ENCODE data around the gene VIT.
"Not testable (repeated sequence)": the region's sequence is repeated elsewhere in the genome, so short reads cannot be mapped to it uniquely, and the experiment has no call there.

The VIT gene

GRCh38 chr2:36677996-36678605 lies 18.4 kb upstream of the VIT start:
- DNase-seq (ENCODE audit: low read depth, low spot score): no peak

GRCh38 chr2:36678856-36679255 lies 17.7 kb upstream of the VIT start:
- no peak for DNase-seq (ENCODE audit: low read depth, low spot score)

GRCh38 chr2:36680012-36680411 lies 16.5 kb upstream of the VIT start:
- DNase-seq (ENCODE audit: low read depth, low spot score): no peak

- no peak for DNase-seq (ENCODE audit: low read depth, low spot score)
Measured at GRCh38 chr2:36682562-36682961, 13.9 kb upstream of the VIT start.

- no peak for DNase-seq (ENCODE audit: low read depth, low spot score)
Measured at GRCh38 chr2:36683002-36683401, 13.5 kb upstream of the VIT start.

GRCh38 chr2:36688291-36688690 lies 8.2 kb upstream of the VIT start:
- not testable (repeated sequence) for DNase-seq (ENCODE audit: low read depth, low spot score)

- not testable (repeated sequence) for DNase-seq (ENCODE audit: low read depth, low spot score)
Measured at GRCh38 chr2:36689013-36689412, 7.5 kb upstream of the VIT start.

- DNase-seq (ENCODE audit: low read depth, low spot score): no peak
Measured at GRCh38 chr2:36692121-36692520, 4.4 kb upstream of the VIT start.

- DNase-seq (ENCODE audit: low read depth, low spot score): no peak
Measured at GRCh38 chr2:36693825-36694224, 2.7 kb upstream of the VIT start.

- peak; percentile 46 for DNase-seq (ENCODE audit: low read depth, low spot score)
Measured at GRCh38 chr2:36695746-36696415, 626 bp upstream of the VIT start.

GRCh38 chr2:36697424-36698066 lies 1.0 kb downstream of the VIT start:
- DNase-seq (ENCODE audit: low read depth, low spot score): no peak

- no peak for DNase-seq (ENCODE audit: low read depth, low spot score)
Measured at GRCh38 chr2:36698993-36699392, 2.5 kb downstream of the VIT start.

- DNase-seq (ENCODE audit: low read depth, low spot score): no peak
Measured at GRCh38 chr2:36700311-36700710, 3.8 kb downstream of the VIT start.

GRCh38 chr2:36701391-36701795 lies 4.9 kb downstream of the VIT start:
- DNase-seq (ENCODE audit: low read depth, low spot score): peak; percentile 86

- peak; percentile 59 for DNase-seq (ENCODE audit: low read depth, low spot score)
Measured at GRCh38 chr2:36701918-36702317, 5.4 kb downstream of the VIT start.

- DNase-seq (ENCODE audit: low read depth, low spot score): peak; percentile 67
Measured at GRCh38 chr2:36702781-36703180, 6.3 kb downstream of the VIT start.

- peak; percentile 55 for DNase-seq (ENCODE audit: low read depth, low spot score)
Measured at GRCh38 chr2:36704475-36705150, 8.1 kb downstream of the VIT start.

- no peak for DNase-seq (ENCODE audit: low read depth, low spot score)
Measured at GRCh38 chr2:36705326-36706020, 9.0 kb downstream of the VIT start.

- DNase-seq (ENCODE audit: low read depth, low spot score): no peak
Measured at GRCh38 chr2:36706021-36706876, 9.7 kb downstream of the VIT start.

GRCh38 chr2:36707050-36707449 lies 10.5 kb downstream of the VIT start:
- no peak for DNase-seq (ENCODE audit: low read depth, low spot score)

All from ELF-1 (cell line).